Endothelial cell of umbilical vein (primary cell): ENCODE measurements around the gene EOGT. TPM values are rescaled to one million over a fixed set of nuclear protein-coding genes. Genes with fewer than 3 reads are reported as not detected.

Source experiments
- BruUV-seq: library from RNA; stranded (reverse); fragments of 400-500 nt; replicated peaks from 2 replicates; lab custom pipeline; 2021; lab: Mats Ljungman, UMichigan
- CTCF ChIA-PET: fragments of 300-600, 350-600 bp; sonication (Branson Sonifier 250); formaldehyde crosslinking; loops from one replicate; lab custom pipeline; 2021; ENCODE audit warnings: antibody characterized with exemption, inconsistent platforms; lab: Charles Lee
- POLR2A ChIA-PET: fragments of 300-600, 350-600 bp; sonication (Branson Sonifier 250); formaldehyde crosslinking; loops from one replicate; lab custom pipeline; 2021; ENCODE audit warnings: antibody characterized with exemption, inconsistent platforms; lab: Charles Lee
- DNase-seq: peaks from one replicate; pipeline ENCODE4 v3.0.0-alpha.2; 2011; ENCODE audit warnings: low read depth, low spot score
- FAIRE-seq: peaks from 2 replicates; lab custom pipeline; 2011; peaks lifted over from hg19 to GRCh38; lab: Jason Lieb, UNC
- H2AFZ ChIP-seq: 2 replicates; pipeline ENCODE4 v1.6.0; 2012; ENCODE audit warnings: low read depth, low read length, control low read depth, inconsistent platforms
- H3K27ac ChIP-seq: 2 replicates; pipeline ENCODE4 v1.5.1; 2011; ENCODE audit warnings: low read depth, mild to moderate bottlenecking, control low read depth, low read length, moderate library complexity; ENCODE audit not compliant: insufficient read depth
- H3K27me3 ChIP-seq, 2 experiments: 2 replicates each; pipeline versions ENCODE4 v1.6.0 to v1.6.1; 2011; ENCODE audit warnings: low read length in 2 of 2, mixed read lengths in 1 of 2; ENCODE audit not compliant: control insufficient read depth in 2 of 2, insufficient read depth in 2 of 2
- H3K36me3 ChIP-seq, 2 experiments: 2 replicates in 1 of 2; 3 replicates in 1 of 2; pipeline ENCODE4 v1.5.1; 2011; ENCODE audit warnings: low read length in 2 of 2, mild to moderate bottlenecking in 1 of 2, moderate library complexity in 1 of 2; ENCODE audit not compliant: control insufficient read depth in 2 of 2, insufficient read depth in 2 of 2; ENCODE audit errors: extremely low read depth in 1 of 2
- H3K4me1 ChIP-seq: 3 replicates; pipeline ENCODE4 v1.5.1; 2011; ENCODE audit warnings: mild to moderate bottlenecking, low read length; ENCODE audit not compliant: control insufficient read depth, insufficient read depth; ENCODE audit errors: extremely low read depth
- H3K4me2 ChIP-seq: 2 replicates; pipeline ENCODE4 v1.6.1; 2011; ENCODE audit warnings: low read length, control low read depth, mixed read lengths; ENCODE audit not compliant: insufficient read depth
- H3K4me3 ChIP-seq, 3 experiments: fragments of 200-600 bp in 1 of 3; sonication (generic), shearing (Covaris generic) in 1 of 3; replicated peaks in 1 of 3; 2 replicates each; pipeline ENCODE4 v1.5.1; 2011 to 2016; ENCODE audit warnings: control low read depth in 3 of 3, low read length in 3 of 3, mild to moderate bottlenecking in 2 of 3, inconsistent platforms in 1 of 3, low read depth in 1 of 3, moderate library complexity in 1 of 3; ENCODE audit not compliant: insufficient read depth in 1 of 3
- H3K79me2 ChIP-seq: 2 replicates; pipeline ENCODE4 v1.6.0; 2012; ENCODE audit warnings: low read length, inconsistent platforms; ENCODE audit not compliant: control insufficient read depth, insufficient read depth
- H3K9ac ChIP-seq: replicated peaks from 2 replicates; pipeline ENCODE3; 2011; ENCODE audit warnings: low read length, control low read depth; ENCODE audit not compliant: insufficient read depth; ENCODE audit errors: extremely low read depth
- H3K9me1 ChIP-seq: replicated peaks from 3 replicates; pipeline ENCODE4 v1.6.0; 2011; ENCODE audit warnings: mild to moderate bottlenecking, low read length; ENCODE audit not compliant: control insufficient read depth, insufficient read depth; ENCODE audit errors: extremely low read depth
- H3K9me3 ChIP-seq: replicated peaks from 2 replicates; pipeline ENCODE4 v1.5.1; 2012; ENCODE audit warnings: low read length, inconsistent platforms; ENCODE audit not compliant: control insufficient read depth, insufficient read depth
- H4K20me1 ChIP-seq: replicated peaks from 2 replicates; pipeline ENCODE3; 2011; ENCODE audit warnings: mild to moderate bottlenecking, low read length; ENCODE audit not compliant: control insufficient read depth, insufficient read depth; ENCODE audit errors: extremely low read depth
- EZH2 ChIP-seq: IDR thresholded peaks from 2 replicates; pipeline ENCODE4 v1.6.1; 2012; ENCODE audit warnings: borderline replicate concordance, low read depth, mild to moderate bottlenecking, moderate library complexity, low read length, inconsistent platforms; ENCODE audit not compliant: severe bottlenecking
- FOS ChIP-seq: IDR thresholded peaks from 2 replicates; pipeline ENCODE4 v1.6.1; 2011; ENCODE audit warnings: mild to moderate bottlenecking, low read length, moderate library complexity, borderline replicate concordance; ENCODE audit not compliant: insufficient read depth
- GATA2 ChIP-seq: IDR thresholded peaks from 2 replicates; pipeline ENCODE4 v1.7.0; 2011; ENCODE audit warnings: low read depth, mild to moderate bottlenecking, moderate library complexity, mixed read lengths, low read length; ENCODE audit not compliant: insufficient read length, insufficient read depth
- JUN ChIP-seq: IDR thresholded peaks from 2 replicates; pipeline ENCODE4 v1.6.1; 2011; ENCODE audit warnings: borderline replicate concordance, low read depth; ENCODE audit not compliant: insufficient read length, insufficient read depth
- MYC ChIP-seq: IDR thresholded peaks from one replicate; pipeline ENCODE4 v1.6.1; 2011; ENCODE audit warnings: mild to moderate bottlenecking, low read depth, low read length
- POLR2A ChIP-seq: IDR thresholded peaks from 2 replicates; pipeline ENCODE4 v1.6.1; 2012; ENCODE audit warnings: low read depth, mild to moderate bottlenecking, control low read depth, low read length
- POLR2AphosphoS5 ChIP-seq: IDR thresholded peaks from 2 replicates; pipeline ENCODE4 v1.6.1; 2012; ENCODE audit warnings: low read depth, mild to moderate bottlenecking, control low read depth, low read length, moderate library complexity; ENCODE audit not compliant: insufficient read depth
- dilution Hi-C: fragments of 300-500 bp; cut with MboI; formaldehyde crosslinking; loops from one replicate; pipeline ENCODE4 v1.15.0; 2019; ENCODE audit warnings: low sequenced_read_pairs; ENCODE audit not compliant: extremely low pct_ligation_motif_present
- intact Hi-C: fragments of 100-400 bp; cut with micrococcal nuclease; formaldehyde crosslinking; loops from one replicate; pipeline ENCODE4 v1.10.0; 2022
- polyA plus RNA-seq, 4 experiments: library from polyadenylated mRNA; depleted of rRNA in 3 of 4; stranded (reverse) in 3 of 4; unstranded in 1 of 4; fragments of >200 nt; gene quantifications; 2 replicates each; pipeline versions ENCODE4 v1.2.1 to v1.2.3, GENCODE V29; 2011 to 2012; ENCODE audit warnings: missing spikeins in 1 of 4
- total RNA-seq: library from RNA; stranded (reverse); gene quantifications from 2 replicates; pipeline ENCODE4 v1.2.3, GENCODE V29; 2021
- TF ChIP-seq, protein P1 (sequence below), 2 donors: IDR thresholded peaks; 1 replicate in 1 of 2; 2 replicates in 1 of 2; pipeline ENCODE4 v1.5.1; 2011; ENCODE audit warnings: low read length in 2 of 2, mild to moderate bottlenecking in 2 of 2, moderate library complexity in 2 of 2, control low read depth in 1 of 2, inconsistent platforms in 1 of 2, low read depth in 1 of 2; ENCODE audit not compliant: insufficient read depth in 1 of 2; ENCODE audit errors: extremely low read depth in 1 of 2
- TF ChIP-seq, protein P2 (sequence below): IDR thresholded peaks from 2 replicates; pipeline ENCODE4 v1.6.1; 2011; ENCODE audit not compliant: insufficient read depth, insufficient read length

Gene EOGT
- total and polyA plus RNA-seq, 2 donors (not counting 3 experiments of a cell fraction or from before 2014, with no cell fraction given), result 35.6 to 99.4 TPM

DNA sequence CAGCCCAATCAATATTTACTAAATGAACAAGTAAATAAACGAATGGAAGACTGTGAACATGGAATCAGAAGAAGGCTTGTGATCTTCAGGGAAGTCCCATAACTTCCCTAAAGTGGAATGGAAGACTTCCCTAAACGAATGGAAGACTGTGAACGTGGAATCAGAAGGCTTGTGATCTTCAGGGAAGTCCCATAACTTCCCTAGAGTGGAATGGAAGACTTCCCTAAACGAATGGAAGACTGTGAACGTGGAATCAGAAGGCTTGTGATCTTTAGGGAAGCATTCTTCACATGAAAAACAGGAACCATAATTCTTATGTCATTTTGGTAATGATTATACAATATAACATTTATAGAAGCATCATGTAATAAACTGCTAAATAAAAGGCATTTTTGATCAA lies 38.8 kb downstream of the EOGT start:
- Histone ChIP-seq H3K27me3 (peaks cover 6 to 13% of the 10 kb centered on the region in 2 experiments), H3K27ac (no peak overlapping the region), H3K4me3 (no peak overlapping the region), H2AFZ (no peak overlapping the region), H3K4me1 (peaks cover 12% of the 10 kb centered on the region), H3K4me2 (no peak overlapping the region), H3K9me1 (no peaks in the 10 kb centered on the region), H3K36me3 (peaks cover 15 to 23% of the 10 kb centered on the region in 2 experiments), H3K9me3 (no peaks in the 10 kb centered on the region), H4K20me1 (no peaks in the 10 kb centered on the region), H3K79me2 (no peaks in the 10 kb centered on the region), H3K9ac (no peak overlapping the region)
- DNase-seq, result no peak
- no TSS peak for BruUV-seq
- dilution Hi-C loops, result no loop called here
- intact Hi-C loops, result loop anchor here (5.0 kb wide), 1 partner anchor 1592 kb away; no protein-coding TSS in a partner anchor
- CTCF ChIA-PET, result no interaction called here
- POLR2A ChIA-PET, result no interaction called here
- TF ChIP-seq EZH2, result no peak
- TF ChIP-seq, protein P1, sequence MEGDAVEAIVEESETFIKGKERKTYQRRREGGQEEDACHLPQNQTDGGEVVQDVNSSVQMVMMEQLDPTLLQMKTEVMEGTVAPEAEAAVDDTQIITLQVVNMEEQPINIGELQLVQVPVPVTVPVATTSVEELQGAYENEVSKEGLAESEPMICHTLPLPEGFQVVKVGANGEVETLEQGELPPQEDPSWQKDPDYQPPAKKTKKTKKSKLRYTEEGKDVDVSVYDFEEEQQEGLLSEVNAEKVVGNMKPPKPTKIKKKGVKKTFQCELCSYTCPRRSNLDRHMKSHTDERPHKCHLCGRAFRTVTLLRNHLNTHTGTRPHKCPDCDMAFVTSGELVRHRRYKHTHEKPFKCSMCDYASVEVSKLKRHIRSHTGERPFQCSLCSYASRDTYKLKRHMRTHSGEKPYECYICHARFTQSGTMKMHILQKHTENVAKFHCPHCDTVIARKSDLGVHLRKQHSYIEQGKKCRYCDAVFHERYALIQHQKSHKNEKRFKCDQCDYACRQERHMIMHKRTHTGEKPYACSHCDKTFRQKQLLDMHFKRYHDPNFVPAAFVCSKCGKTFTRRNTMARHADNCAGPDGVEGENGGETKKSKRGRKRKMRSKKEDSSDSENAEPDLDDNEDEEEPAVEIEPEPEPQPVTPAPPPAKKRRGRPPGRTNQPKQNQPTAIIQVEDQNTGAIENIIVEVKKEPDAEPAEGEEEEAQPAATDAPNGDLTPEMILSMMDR (IDR thresholded peaks at IDR 0.05; ENCODE audit: extremely low read depth in 1 of 2, insufficient read depth in 1 of 2, low read depth in 1 of 2, low read length in 2 of 2), result no peak
- TF ChIP-seq MYC, result no peak
- TF ChIP-seq, protein P2, sequence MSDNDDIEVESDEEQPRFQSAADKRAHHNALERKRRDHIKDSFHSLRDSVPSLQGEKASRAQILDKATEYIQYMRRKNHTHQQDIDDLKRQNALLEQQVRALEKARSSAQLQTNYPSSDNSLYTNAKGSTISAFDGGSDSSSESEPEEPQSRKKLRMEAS, result no peak
- TF ChIP-seq JUN, result no peak
- no peak for TF ChIP-seq FOS
- no peak for TF ChIP-seq GATA2
- no peak for TF ChIP-seq POLR2AphosphoS5
- no peak for TF ChIP-seq POLR2A
- no peak for FAIRE-seq
